Caki2 (cell line): Measurements from ENCODE around the gene SUCO. TPM values are rescaled to one million over a fixed set of nuclear protein-coding genes. Genes with fewer than 3 reads are reported as not detected.

Experiments
- DNase-seq: peaks from one replicate; pipeline ENCODE4 v3.0.0-alpha.2; 2015; ENCODE audit warnings: low read depth
- in situ Hi-C: cut with HindIII; loops from 2 replicates; pipeline ENCODE4 v1.10.0; 2016; ENCODE audit warnings: low sequenced_read_pairs, low pct_unique_long_range_greater_than_20kb, mixed read lengths
- total RNA-seq: library from RNA; depleted of rRNA; stranded (reverse); fragments of >200 nt; shearing (Covaris generic); gene quantifications from 2 replicates; pipeline ENCODE4 v1.2.3, GENCODE V29; 2014; ENCODE audit warnings: low replicate concordance

The SUCO gene
- total RNA-seq, 1 experiment from 2014 or later = 8.9 TPM

DNA sequence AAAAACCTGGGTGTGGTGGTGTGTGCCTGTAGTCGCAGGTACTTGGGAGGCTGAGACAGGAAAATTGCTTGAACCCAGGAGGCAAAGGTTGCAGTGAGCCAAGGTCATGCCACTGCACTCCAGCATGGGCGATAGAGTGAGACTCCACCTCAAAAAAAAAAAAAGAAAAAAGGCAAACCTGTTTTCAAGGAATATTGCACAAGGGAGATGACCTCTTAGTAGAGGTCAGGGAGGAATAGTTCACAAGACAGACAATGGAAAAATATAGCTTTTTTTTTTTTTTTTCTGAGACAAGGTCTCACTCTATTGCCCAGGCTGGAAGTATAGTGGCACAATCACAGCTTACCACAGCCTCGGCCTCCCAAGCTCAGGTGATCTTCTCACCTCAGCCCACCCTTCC, 22.5 kb upstream of the SUCO start:
- DNase-seq = no peak
- in situ Hi-C loops = no loop called here

DNA sequence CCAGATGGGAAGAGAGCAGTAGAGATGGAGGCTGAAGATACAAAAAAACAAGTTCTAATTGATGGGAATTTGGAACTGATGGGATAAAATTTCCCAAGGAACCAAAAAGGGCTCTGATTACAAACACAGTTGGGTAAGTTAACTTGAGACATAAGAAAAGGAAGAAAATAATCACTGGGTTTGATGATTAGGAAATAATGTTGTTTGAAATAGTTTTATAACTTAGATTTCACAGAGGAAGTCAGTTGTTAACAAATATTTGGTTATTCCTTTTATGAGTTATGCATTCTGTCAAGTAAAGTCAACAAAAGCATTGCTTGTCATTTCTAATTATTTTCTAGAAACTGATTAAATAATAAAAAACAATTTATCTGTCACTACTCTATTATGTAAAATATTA, 20.4 kb upstream of the SUCO start:
- in situ Hi-C loops = no loop called here
- no peak for DNase-seq

DNA sequence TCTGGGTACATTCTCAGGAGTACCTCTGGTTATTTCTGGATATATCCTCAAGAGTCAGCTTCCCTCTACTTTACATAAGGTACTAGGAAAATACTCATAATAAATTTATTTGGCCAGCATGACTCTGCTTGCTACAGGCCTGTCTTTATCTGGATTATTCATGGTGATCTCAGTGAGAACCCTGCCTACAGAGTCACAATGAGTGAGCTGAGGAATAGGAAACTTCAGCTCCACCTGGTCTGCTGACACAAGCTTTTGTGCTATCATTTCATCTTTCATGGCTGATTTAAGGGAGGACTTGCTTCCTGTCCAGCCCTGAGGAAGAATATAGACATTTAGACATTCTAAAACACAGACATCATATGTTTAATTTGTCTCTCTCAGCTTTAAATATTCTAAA, 19.5 kb upstream of the SUCO start:
- in situ Hi-C loops = no loop called here
- no peak for DNase-seq

DNA sequence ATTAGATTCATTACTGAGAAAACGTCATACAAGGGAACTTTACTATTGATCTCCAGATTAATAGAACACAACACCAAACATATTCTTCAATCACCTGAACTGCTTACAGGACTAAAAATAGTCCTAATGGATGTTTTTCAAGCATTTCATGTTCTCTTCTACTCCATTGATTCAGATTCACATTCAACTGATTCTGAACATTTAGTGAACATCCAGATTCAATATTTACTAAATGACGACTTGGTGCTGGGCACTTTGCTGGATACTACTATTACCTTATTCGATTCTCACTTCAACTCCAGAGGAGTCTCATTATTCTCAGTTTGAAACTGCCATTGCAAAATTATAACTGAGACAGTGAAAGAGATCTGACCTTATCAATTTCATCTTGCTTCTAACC, 18.8 kb upstream of the SUCO start:
- no peak for DNase-seq
- in situ Hi-C loops = no loop called here

DNA sequence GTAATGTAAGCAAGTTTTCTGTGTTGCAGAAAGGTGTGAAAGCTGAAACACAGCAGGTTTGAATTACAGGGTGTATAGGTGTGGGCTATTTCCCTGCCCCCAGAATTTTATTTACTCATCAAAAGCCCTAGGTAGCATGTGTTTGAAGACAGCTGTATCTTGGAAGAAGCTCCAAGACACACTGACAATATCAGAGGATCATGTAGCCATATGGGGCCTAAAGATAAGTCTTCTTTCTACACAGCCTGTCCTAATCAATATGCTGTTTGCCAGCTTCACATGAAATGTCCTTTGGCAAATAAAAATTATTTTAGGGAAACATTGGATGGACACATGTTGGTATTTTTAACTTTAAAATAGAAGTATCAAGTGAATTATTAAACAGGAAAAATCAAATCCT, 17.5 kb upstream of the SUCO start:
- no peak for DNase-seq
- in situ Hi-C loops = no loop called here

DNA sequence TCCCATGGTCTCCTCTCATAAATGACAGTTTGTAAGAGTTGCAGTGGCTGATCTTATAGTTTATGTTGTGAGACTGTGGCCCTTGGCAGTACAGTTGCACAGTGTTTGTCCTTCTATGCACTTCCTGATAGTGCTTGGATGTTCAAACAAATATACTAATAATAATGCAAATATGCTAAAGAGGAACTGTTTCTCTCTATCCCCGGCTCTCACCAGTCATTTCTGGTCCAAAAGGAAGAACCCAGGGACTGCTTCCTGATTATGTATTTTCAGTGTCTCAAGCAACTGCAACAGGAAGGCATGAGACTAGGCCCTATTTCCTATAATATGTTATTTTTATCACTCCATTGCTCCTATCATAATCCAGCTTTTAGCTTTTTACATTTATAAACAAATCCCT, 17.0 kb upstream of the SUCO start:
- no peak for DNase-seq
- in situ Hi-C loops = no loop called here

DNA sequence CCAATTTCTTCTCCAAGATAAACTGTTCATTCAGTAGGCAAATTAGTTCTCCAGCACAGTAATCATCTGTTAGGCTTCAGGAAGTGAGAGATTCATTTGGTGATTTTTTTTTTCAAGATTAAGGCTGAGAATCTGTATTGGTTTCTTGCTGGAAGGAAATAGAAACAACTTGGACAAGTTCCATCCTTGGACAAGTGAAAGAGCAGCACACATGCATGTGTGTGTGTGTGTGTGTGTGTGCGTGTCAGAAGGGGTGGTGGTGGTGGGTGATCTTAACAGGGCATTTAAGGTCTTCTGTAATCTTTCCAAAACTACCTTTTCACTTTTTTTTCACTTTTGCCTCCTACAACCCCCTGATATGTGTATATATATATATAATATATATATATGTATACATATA, 15.9 kb upstream of the SUCO start:
- no peak for DNase-seq
- in situ Hi-C loops = no loop called here

DNA sequence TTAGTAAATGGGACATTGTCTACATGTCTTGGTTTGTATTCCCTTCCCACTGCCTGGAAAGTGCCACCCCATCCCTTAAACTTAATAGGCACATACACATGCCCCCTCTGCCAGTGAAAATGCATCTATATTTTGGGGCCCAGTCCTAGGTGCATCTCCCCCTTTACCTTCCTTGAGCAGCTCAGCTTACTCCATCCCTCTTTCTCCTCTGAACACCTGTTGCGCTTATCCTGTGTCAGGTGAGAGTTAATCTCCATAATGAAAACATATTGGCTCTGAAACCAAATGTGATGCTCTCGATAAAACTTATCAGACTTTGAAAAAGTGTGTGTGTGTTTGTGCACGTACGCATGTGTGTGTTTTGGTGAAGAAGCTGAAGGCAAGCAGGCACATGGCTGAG, 15.4 kb upstream of the SUCO start:
- DNase-seq = no peak
- in situ Hi-C loops = no loop called here

DNA sequence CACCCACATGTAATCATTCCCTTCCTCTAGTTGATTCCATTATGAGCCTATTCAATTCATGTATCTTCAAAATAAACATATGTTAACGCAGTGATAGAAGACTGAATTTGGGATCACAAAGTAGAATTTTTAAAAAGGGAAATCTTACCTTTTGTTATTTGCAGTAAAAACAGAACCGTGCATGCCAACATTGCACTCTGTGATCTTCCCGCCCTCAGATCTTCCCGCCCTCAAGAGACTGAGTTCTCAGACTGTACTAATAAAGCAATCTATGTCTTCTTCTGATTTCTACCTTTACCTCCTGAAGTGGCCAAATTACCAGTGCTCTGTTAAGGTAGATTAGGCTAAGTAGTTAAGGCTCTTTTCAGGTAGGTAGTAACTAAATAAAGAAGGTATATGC, 3.6 kb upstream of the SUCO start:
- DNase-seq = no peak
- in situ Hi-C loops = no loop called here

DNA sequence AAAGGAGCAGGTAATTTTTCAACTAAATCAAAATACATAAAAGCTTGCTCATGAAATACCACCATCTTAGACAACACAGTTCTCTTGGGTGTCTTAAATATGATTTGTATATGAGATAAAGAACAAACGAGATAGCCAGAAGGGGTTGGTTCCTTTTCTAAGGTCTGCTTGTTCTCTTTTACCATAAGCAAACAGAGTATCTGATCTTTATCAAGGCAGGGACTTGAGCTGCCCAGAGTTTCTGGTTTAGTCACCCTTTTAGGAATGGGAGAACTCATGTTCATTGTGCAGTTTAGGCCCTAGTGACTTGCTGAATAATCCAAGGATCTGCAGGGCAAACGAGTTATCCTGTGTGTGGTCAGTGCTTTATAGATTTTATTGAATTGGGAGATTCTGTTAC, 3.0 kb upstream of the SUCO start:
- in situ Hi-C loops = no loop called here
- no peak for DNase-seq

DNA sequence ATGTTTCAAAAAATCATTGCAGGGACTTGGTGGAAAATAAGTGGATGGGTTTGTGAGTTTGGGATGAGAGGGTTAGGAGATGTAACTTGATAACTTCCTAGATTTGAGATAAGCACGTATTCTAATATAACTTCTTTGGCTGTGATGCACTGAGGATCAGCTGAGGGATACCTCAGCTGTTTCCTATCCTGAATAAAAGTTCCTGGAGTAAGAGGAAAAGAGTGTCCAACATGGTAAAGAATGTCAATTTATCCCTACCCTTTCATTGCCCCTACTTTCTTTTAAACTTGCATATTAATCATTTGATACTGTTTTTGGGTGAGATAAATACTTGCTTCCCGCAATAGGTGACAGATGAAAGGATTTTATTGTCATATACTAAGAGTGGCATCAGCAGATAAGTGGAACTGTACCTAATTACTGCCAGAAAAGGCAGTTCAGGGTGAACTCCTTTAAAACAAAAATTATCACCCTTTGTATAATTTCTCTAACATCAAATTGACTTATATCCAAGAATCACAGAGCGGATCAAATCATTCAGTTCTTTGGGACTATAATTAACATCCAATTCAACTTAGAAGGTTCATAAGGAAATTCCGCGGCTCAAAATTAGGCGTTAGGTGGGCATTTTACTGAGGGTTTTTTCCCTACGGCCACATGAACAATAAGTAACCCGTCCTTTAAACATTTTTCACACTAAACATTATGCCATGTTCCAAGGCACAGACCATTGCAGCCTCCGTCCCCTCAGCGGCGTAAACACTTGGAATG, 1.4 kb upstream of the SUCO start:
- in situ Hi-C loops = no loop called here
- DNase-seq = no peak

DNA sequence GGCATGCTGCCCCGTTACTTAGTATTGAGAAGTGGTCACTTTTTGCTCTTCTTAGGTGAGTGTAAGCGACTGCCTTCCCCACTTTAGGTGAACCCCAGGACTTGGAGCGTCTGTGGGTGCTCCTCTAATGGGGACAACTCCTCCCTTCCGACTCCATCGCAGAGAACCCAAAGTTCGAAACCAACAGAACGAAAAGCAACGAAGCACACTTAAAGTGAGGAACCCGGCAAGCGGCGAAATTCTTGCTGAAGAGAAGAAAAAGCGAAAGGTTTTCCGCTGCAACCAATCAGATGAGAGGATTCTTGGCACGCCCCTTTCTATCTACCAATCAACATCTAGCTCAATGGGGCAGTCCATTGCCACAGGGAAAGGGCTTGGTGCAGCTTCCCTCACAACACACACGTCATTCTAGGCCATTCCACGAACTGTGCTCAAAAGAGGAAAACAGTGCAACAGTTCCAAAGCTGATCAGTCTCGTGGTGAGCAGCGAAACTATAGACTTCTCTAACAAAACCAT, 709 bp upstream of the SUCO start:
- DNase-seq = peak; percentile 98
- in situ Hi-C loops = no loop called here

DNA sequence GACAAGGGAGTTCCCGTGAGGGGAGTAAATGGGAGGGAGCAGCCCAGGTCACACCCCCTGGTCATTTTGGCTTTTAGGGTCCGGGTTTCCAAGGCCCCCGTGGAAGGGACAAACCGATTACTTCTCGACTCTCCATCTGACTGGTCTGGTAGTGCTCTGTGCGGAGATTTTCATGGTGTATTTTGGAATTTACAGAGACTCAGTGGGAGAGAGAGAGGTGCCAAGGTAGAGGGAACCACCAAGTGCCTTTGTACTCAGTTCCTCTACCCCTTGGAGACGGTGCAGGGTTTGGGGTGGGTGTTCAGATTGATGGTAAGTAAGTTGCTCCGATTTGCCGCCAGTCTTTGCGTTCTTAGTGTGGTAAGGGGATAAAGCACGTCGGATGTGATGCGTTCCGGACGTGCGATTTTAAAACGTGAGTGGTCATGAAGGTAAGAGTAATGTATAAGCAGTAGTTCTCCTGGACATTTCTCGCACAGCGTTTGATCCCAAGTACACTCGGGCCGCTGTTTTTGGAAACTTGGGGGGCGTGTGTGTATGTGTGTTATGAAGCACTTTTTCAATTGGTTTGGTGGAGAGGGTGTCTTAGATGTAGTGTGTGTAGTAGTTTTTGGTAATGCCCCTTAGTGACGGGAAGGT, 682 bp downstream of the SUCO start:
- in situ Hi-C loops = no loop called here

DNA sequence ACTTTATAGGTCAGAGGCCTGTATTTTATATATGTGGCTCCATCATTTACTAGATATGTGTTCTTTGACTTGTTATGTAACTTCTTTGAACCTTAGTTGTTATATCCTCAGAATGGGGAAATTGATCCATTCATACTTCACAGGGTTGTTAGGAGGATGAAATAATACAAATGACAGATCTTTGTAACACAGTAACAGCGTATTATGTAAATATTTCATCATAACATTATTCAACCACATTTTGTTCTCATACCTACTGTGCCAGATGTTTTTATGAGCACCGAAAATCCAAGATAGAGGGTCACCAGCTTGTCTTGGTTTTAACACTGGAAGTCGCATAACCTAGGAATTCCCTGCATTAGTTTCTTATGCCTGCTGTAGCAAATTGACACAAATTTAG, 3.3 kb downstream of the SUCO start:
- in situ Hi-C loops = no loop called here
- DNase-seq = no peak

More for the DNA sequence above, 682 bp downstream of the SUCO start:
- DNase-seq = peak; percentile 44

DNA sequence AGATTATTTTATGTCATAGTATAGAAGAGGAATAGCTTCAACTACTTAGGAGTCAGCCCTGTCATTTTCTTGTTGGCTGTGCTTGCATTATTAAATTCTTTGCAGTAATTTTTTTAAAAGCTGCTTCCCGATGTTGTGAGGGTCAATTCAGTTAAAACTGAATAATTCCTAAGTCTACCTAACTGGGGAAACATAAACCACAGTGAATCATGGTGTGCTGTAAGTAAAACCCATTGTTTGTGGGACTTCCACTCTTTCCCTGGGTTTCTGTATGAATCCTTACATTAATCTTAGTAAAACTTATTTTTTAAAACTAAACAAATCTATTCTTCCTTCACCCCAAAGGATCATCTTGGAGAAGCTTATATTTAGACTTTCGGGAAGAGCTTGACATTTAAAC, 4.4 kb downstream of the SUCO start:
- DNase-seq = no peak
- in situ Hi-C loops = no loop called here

DNA sequence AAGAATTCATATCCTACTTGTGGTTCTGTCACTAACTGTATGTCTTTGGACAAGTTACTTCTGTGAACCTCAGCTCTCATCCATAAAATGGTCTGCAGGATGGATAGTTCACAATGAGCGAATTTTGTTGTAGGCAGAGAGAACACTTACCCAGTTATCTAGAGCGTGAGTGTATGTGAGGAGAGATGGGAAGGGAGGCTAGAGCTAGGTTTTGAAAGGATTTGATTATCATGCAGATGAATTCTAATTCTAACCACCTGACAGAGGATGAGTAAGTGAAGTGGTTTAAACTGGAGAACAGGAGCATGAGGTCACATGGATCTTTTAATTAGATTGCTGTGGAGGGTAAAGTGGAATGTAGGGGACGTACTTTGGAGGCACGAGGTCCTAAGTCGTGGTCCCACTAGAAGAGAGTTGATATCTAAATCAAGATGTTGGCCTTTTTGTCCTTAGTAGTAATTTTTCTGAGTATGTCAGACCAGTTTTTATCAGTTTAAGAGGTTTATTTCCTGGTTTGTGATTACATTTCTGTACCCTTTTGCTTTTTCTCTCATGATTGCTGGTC, 5.0 kb downstream of the SUCO start:
- no peak for DNase-seq

DNA sequence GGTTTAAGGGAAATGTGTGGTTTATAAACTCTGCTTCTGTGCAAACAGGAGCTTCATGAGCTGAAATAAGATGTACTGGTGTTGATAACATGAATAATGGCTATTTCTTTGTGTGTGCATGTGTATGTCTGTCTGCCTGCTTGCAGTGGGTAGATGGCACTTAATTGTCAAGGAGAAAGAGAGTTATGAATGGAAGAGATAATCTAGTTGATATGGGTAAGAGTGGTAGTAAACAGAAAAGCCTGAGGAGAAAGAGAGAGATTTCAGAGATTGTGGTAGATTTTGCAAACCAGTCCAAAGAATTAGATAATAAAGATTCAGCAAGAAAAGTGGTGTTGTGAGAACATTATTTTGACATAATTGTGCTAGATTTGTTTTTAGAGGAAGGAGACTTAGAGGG, 7.7 kb downstream of the SUCO start:
- no peak for DNase-seq
- in situ Hi-C loops = no loop called here

More for the DNA sequence above, 5.0 kb downstream of the SUCO start:
- in situ Hi-C loops = no loop called here

DNA sequence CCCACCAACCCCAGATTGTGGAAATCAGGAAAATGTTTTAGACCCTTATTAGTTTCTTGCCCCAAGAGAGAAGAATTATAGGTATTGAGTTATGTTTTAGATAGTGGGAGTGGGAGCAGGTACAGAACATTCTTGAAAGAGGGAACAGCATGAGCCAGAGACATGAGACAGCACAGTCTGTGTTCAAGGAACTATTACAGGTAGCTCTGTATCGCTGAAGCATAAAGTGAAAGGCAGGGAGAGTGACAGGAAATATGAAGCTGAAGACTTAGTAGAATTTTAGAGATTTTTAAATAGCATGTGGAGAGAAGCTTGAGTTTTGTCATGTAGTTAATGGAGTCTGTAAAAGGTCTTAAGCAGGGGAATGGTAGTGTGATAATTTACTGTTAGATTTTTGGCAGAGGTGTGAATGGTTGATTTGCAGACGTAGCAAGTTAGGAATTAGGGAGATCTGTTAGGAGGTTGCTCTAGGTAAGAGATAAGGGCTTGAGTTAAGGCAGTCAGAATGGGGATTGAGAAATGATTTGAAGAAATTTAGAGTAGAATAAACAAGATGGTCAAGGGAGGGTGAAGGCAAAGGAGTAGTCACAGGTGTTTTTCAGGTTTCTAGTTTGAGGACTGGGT, 11.6 kb downstream of the SUCO start:
- in situ Hi-C loops = no loop called here
- DNase-seq = no peak

DNA sequence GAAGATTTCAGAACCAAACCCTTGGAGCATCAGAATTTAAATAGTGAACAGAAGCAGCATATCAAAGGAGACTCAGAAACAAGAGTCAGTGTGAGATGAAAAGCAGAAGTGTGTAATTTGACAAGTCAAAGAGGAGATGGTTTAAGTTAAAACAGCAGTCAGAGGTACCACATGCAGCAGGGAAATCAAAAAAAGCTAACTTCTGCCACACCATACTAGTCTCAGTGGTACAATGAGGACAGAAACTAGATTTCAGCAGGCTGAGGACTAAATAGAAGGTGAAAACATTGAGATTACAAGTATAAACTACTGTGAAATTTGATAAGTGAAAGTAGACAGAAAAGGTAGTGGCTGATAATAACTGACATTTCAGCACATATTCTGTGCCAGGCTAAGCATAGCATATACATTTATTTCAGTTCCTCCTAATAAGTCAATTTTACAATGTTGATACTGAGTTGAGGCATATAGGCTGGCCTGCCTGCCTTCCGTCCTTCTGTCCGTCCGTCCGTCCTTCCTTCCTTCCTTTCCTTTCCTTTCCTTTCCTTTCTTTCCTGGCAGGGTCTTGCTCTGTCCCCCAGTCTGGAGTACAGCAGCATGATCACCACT, 12.6 kb downstream of the SUCO start:
- in situ Hi-C loops = no loop called here

More for the DNA sequence above, 12.6 kb downstream of the SUCO start:
- DNase-seq = no peak
